ENCODE results near the gene SOBP.
A peak's percentile ranks its signal among the peaks of the same experiment; 100 is the strongest.

SOBP gene

DNA sequence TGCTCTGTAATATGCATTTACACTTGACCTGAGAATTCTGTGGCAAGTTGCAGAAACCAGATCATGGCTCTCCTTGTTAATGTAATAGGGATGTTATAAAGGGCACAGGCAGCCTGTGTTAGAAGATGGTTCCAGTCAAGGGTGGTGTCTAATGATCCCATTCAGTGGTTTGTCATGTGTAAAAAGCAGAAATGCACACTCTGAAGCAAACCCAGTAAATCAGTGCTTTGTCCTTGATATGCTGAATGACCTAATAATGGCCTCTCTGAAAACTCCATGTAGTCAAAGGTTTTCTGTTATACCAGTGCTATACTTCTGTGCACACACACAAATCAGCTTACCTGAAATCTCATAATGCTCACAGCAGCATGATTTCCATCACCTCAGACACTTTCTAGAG, 66.2 kb downstream of the SOBP start:
- no peak for DNase-seq

DNA sequence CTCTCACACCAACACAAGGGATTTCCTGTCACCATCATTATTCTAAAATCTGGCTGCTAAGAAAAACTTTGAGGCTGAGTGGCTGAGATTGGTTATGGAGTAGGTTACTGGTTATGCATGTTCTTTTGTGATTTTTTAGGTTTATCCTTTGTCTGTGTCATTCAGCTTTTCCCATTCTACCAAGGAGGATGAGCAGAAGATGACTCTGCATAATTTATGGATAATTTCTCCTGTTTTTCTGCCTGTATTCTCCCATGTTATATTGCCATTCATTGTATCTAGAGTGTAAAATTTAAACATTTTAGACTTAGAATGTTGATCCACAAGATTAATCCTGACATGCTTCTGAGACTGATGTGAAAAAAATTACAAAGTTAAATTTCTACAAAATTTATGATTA, 67.8 kb downstream of the SOBP start:
- no peak for DNase-seq

DNA sequence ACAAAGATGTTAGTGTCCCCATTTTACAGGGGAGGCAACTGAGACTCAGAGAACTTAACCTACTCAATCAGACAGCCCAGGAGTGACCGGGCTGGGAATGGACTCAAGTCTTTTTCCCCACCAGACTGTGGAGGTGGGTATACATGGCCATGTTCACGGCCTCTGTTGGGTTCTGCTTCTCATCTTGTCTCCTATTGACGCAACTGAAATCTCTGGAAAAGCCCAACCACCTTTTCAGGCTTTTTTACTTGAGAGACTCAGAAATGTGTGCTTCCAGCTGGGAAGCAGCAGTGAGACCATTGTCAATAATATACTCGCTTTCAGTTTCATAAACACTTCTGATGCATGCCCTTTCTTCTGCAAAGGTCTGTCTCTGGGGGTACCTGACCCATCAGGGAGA, 70.7 kb downstream of the SOBP start:
- DNase-seq, result no peak

DNA sequence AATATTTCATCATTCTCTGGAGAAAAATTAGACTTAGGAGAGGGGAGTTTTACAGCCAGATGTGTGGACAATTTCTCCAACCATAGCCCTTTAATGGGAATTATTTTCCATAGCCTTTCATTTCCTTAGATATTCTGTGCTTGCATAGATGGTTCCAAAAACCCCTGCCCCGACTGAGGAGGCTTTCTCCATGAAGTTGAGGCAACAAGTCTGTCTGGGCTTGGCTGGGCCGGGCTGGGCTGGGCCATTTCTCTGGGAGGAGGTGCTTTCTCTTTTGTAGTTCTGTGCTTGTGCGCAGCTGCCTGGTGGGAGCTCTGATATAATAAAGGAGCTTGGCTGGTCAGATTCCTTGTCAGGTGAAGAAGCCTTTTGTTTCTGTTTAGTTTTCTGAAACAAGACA, 71.4 kb downstream of the SOBP start:
- no peak for DNase-seq

DNA sequence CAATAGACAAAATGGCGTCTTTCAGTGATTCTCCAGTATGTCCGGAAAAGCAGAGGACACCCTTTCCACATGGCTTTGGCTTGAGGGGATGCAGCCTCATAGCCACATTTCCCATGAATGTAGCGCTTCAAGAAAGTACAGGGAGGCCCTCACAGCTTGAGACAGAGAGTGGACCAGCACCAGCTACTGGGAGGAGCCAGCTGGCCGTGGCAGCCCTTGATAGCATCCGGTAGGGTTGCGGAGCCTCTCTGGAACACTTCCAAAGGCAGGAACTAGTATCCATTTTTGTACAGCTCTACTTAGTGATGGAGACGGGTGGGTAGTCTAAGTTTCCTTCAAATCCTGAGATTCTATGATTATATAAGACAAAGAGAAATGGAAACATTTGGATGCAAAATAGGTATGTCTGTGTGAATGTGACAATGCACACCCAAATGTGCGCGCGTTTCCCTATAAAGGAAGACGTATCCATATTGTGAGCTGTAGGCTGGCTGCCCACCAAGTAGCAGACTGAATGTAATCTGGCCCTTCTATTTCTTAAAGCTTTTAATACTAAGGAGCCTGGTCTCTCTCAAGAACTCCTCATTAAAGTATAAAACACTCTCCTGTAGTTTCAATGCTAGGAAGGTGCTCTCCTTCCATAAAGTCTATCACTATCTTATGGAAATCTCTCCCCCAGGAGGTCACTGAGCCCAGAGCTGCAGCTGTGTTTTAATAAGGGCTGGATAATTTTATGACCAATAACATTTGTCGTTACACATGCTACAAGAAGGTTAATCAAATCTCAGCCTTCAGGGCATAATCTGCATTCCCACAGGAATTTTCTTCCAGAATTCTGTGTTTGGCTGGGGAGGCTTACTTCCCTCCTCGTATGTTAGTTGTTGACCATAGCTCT, 74.0 kb downstream of the SOBP start:
- DNase-seq, result no peak

DNA sequence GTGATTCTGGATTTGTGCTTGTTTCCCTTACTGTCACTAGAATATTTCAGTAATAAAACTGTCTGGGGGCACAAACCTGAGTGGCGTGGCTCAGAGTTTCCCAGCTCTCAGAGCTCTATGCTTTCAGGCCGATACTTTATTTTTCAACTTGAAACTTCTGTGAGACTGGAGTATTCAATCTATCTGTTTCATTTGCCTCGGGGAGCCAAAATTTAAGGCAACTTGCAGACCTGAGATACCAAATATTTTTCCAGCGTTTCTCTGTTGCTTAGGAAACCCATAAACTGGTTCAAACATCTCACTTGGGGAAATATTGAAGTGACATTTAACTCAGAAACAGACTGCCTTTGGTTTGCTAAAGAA, 74.7 kb downstream of the SOBP start:
- no peak for DNase-seq

DNA sequence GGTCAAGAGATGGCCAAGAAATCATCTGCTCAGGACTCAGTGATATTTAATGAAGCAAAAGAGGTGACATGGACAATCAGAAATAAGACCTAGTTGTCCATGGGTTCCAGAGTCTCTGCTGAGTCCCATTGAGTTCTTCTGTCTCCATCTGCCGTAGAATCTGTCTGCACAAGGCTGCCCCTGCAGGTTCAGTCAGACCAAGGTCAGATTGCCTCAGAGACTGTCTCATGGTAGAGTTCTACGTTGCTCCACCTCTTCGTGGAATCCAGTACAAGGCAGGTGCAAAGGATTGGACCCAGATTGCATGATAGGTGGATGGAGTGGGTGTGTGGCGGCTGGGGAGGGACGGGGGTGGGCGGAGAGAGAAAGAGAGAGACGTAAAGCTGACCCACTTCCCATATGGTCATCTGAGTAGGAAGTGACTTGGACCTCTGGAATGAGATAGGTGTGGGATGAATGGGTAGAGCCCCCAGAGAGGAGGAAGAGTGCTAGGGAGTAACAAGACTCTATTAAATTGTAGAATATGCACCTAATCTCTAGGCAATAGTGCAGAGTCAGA, 75.3 kb downstream of the SOBP start:
- no peak for DNase-seq

DNA sequence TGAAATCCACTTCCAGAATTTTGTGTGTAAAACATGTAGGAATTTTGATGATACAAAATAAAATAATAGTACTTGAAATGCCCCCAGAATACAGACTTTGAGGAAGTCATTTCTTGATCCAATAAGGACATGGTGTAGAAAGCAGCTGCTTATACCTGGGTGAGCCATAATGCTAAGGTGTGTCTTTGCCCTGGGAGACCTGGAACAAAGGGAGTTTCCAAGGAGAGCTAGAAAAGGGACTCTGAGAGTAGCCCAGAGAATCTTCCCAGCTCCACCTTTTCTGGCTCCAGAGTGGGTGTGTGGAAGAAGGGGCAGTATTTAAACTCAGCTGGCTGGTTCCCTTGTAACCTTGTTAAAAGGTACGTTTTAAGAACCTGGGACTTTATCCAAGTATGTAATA, 77.7 kb downstream of the SOBP start:
- no peak for DNase-seq

DNA sequence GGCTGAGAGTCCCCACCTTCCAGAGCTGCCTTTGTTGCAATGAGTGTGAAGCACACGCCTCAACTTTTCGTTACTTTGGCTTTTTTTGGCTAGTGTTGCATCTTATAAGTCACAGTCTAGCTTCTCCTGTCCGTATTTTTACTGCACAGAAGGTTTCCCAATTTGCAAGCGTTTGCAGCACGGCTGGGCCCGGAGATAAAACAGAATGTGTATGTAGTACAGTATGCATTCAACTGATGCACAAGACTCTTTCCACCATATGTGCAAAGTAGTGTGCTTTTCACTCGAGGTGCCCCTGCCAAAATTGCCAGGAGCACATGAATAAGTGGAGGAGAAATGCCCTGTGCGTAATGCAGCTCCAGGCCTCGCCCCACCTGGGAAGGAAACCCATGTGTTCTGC, 79.6 kb downstream of the SOBP start:
- no peak for DNase-seq

DNA sequence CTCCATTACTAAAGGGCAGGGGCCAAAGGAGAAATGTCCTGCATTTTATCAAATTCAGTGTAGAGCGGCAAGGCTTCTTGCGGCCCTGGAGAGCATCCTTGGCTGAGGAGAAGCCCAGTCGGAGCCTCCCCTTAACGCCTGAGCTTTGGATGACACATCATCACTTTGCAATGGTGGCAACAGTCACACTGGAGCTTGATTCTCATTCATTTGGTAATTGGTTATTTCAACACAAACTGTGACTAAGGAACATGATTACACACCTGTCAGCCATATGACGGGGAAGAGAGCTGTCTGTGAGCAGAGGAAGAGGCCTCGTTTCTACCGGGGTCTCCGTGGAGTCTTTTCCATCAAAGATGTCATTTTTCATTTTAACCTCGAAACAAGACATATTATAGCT, 81.4 kb downstream of the SOBP start:
- DNase-seq, result no peak

DNA sequence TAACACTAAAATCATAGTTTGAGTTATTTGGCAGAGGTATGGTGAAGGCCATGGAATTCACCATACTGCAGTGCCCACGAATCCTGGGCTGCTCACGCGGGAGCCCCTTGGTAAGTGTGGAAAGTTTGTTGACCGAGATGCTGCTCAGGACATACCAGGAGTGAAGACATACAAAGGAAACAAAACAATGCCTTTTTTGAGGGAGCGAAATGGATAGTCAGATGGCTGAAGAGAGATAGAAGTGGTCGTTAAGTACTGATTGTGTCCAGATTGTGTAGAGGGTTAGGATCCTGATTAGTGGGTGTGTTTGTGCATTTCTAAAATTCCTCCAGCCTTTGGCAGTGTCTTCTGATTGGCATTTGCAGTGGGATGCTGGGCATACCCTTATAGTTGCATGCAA, 83.0 kb downstream of the SOBP start:
- no peak for DNase-seq

DNA sequence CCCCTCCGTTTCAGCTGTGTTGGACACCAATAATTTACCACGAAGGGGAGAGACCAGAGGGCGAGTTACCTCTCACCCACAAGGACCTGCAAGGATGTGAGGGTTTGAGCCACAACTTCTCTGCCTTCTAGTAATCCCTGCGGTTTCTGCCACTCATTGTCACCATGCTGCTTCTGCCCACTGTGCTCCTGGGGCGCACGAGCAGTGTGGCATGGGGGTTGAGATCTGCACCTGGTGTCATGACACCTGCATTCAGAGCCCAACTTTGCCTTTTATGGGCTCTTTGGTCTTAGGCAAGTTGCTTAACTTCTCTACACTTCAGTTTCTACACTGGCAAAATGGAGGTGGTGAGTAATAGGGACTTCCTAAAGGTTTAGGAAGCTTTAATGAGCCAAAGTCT, 84.9 kb downstream of the SOBP start:
- peak; percentile 5 for DNase-seq

DNA sequence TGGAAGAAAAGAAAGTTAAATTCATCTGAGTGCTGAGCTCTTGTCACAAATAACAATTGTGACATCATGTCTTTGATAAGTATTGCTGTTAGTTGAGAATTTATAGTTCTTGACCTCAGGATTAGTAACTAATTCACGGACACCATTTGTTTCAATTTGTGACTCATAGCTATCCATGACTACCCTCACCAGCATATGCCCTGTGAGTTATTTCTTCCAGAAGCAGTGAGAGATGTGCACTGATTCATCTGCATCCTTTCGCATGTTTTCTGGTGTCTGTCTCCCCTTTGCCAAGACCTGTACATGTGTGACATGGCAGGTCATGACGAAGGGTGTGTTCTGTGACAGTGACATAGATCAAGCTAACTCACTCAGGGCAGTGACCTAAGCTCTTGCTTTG, 86.9 kb downstream of the SOBP start:
- no peak for DNase-seq

DNA sequence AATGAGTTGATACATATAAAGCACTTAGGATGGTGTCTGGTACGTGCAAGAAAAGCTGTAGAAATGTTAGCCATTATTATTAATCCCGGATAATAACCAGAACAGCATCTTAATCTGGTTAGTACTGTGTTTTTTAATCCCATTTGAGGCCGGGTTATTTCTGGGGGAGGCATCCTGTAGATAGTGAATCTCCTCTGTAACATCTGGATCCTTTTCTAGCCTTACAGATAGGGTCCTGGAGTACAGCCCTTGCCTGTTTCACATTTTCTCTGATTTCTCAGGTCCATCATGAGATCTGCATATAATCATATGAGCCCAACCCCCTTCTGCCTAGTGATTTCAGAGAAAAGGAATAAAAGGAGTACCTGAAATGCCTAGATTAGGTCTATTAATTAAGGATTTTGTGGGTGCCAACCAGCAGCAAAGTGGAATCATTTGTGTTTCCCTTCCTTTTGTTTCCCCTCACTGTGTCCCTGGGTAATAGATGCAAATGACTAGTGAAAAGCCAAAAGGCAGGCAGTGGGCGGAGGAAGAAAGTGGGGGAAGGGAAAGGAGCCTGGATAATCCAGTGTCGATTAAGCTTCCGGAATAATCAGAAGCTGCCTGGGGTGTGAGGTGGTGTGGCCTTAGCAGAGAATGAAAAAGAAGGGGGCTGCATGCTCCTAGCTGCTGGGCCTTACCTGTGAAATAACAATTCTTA, 88.9 kb downstream of the SOBP start:
- DNase-seq, result no peak

DNA sequence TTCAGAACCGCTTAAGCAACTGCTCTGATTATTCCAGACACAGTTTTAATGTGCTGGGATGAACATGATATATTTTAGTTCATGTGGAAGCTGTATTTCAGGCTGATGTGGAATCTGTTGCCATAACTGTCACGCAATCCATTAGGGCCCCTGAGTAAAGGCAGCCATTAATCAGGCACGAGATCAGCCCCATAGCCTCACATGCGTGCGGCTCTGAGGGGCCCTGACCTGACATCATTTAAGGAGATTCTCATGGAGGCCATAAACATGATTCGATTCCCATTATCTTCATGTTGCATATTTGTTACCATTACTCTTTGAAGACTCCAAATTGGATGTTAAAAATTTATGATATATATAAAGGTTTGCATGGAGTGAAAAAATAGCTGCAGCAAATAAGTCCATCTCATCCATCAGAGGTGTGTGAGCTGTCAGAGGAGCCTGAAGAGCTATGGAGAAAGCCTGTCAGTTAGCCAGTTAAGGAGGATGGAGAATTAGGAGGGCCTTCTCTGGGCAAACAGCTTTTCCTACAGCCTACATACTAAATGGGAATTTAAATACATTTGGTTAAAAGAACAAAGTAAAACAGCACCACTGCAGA, 89.6 kb downstream of the SOBP start:
- DNase-seq, result no peak

DNA sequence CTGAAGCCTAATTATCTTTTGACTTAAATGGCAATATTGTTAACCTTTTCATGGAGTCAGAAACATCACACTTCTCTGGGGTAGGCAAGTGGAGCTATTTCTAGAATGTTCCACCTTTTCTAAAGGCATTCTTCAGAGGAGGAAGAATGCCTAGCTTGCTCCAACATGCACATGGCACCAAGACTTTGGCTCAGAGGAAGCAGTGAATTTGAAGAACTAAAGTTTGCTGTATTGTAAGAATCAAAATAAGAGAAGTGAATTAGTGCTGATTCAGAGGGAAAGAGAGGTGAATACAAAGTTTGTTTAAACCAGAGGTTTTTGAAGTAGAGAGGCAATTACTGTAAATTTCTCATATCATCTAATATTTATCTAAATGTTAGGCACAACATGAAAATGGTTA, 92.2 kb downstream of the SOBP start:
- DNase-seq, result no peak

DNA sequence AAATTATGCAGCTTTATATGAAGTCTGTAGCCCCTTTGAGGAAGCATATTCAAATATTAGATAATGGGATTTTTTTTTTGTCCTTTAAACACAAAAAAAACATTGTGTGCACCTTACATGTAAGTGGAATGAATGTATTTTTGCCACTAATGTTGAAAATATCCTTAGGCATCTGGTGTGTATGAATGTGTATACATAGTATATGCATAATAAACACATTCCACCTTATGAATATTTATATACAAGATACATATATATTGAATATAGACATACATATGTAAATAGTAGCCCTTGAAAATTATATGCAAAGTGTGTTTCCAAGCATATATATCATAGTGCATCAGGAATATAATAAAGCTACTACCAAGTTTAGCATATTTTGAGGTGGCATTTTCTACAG, 94.8 kb downstream of the SOBP start:
- no peak for DNase-seq

DNA sequence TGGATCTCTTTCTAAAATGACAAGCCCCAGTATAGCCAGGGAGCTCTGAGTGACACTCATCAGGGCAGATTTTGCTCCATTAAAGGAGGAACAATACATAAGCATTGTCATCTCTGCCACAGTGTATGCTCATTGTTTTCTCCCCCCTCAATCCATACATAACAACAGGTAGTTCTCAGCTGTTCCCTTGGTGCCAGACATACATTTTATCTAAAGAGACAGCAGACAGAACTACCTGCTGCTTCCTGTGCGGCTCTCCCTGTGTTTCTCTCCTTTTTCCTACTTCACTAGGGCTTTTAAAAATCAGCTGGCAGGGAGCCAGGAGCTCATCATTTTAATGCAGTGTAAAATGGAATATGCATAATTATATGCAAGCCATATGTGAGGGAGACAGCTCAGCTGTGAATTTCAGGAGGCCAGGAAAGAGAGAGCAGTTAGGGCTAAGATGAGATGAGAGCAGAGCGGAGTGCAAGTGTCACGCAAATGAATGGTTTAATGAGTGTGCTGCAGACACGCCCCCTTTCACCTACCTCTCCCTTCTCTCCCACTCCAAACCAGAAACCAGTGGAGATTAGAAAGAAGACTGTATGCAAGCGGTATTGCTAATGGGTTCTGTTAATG, 96.0 kb downstream of the SOBP start:
- DNase-seq, result no peak

DNA sequence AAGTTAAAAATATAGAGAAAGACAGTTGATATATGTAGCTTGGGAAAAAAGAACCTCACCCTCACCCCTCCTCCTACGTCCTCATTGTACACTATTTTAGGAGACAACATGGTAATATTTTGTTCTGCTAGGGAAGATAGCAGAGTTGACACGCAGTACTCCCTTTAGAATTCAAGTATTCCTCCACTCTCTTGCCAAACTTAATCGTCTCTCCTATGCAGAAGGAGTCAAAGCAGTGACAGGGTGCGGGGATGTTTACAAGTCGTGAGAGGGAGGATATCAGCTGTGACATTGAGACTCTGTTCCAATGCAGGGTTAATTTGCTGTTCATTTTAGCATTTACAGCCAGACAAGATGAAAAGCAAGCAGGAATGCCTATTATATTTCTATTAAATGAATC, 97.5 kb downstream of the SOBP start:
- DNase-seq, result no peak

DNA sequence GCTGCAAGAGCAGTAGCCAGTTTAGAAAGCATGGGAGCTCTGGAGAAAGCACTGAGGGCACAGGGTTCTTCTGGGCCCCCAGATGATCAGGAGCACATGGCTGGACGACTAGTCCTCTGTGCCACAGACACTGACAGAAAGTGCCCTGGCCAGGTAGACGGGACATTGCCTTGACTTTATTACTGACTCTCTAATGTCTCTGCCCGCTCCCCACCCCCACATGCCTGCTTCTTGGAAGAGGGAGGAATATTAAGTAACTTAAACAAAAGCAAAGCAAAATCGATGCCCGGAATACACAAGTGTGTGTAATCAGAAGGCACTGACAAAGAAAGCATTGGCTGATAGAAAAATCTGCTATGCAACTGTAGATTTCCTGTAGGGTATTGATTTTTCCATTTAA, 99.3 kb downstream of the SOBP start:
- DNase-seq, result no peak

DNA sequence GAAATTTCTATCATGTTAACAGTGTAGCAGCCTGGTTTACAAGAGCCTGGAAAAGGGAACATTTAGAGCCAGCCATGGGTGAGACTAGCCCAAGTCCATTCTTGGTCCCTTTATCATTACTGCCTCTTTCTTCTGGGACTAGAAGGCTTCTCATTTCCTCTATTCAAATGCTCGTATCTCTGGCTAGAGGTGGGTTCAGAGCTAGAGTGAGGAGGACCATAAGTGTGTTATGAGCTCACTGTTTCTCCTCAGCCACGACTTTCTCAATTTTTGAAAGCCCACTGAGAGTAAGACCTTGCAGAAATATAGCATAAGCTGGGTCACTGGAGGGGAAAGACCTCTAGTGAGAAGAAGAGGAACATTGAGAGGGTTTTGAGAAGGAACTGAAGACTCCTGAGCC, 100.0 kb downstream of the SOBP start:
- DNase-seq, result no peak

DNA sequence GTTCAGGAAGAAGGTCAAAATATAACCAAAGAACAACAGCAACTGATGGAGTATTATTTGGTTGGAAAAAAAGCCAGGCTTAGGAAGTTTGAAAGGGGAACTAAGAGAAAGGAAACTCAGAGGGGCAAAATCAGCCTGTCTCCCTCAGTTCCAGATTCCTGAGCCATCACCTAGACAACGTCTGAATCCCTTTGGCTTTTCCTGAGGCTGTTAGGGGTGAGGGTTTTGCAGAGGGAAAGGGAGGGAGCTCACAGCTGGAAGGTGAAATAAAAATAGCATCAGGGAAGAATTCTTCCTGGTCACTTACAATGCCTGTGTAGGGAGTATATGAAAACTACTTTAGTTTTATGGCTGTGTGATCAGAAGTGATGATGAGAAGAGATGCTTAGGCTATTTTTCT, 100.5 kb downstream of the SOBP start:
- DNase-seq, result no peak

DNA sequence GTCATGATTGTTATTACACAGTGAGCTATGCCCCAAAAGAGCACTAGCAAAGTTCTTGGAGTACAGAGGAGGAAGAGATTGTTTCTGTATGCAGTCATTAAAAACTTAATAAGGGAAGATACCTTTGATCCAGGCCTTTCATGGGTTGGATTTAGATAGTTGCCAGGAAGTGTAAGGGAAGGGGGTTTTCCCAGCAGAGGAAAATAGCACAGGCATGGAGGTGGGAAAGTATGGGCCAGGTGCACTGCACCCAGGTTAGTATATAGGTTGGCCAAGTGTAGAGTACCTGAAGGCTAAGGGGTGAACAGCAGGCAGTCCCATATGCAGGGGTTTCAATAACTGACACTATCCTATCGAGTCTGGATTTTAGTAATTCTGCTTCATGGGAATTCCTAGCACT, 101.4 kb downstream of the SOBP start:
- DNase-seq, result no peak

DNA sequence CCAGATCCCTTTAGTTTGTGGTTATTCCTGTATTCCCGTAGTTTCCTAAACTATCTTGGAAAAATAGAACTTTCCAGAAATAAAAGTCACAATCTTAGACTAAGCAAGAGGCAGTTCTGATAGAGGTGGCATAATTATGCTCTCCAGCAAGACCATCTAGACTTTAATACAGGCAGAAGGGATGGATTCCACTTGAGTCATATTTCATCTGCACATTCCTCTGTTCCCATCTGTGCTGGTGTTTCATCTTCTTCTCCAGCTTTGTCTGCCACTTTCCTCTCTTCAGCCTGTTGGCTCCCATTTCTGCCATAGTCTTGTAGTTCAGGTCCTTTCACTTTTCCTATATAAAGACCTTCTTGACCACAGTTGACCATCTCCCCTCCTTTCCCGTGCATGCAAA, 102.9 kb downstream of the SOBP start:
- DNase-seq, result no peak
